ENCODE measurements around the gene KAT2A. TPM values are rescaled to one million over a fixed set of nuclear protein-coding genes. Genes with fewer than 3 reads are reported as not detected.

The KAT2A gene
- total and polyA plus RNA-seq, 9 of the 15 experiments (the other 6 are each of a cell fraction or from before 2014, with no cell fraction given), result 1.5 to 80.4 (median 31.9) TPM

DNA sequence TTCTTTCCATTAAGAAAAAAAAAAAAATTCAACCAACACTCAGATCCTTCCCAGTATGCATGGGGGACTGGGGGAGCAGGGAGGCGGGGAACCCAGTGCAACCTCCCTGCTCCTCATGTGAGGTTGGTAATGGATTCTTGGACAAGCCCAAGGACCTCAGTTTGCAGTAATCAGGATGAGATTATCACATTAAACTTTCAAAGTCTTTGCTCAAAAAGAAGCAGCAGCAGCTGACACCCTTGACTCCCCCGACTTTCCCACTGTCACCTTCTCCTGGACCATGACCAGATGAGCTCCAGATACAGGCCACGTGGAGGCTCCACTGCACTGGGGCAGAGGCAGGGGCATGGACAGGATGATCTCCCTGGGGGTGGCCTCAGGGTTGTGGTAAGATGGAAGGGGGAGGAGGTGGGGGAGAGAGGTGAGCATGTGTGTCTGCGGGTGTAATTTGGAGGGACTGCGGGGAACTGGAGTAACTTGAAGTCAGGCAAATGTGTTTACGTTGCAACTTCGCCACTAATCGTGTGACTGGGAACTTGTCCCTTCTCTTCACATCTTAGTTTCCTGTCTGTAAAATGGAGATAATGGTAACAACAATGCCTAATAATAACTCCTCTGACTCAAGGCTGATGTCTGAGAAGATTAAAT is 42.6 kb downstream of the KAT2A start:
- intact Hi-C loops (cut with micrococcal nuclease) (no loop called here), in situ Hi-C loops (cut with MboI) (no loop called here)
- H3K27me3 ChIP-seq (ENCODE audit: control insufficient read depth in 2 of 2, insufficient read depth in 2 of 2, low read length in 2 of 2), result peaks cover 0 to 8% of the 10 kb centered on the region in 2 experiments; a peak in 1 of 5 replicates
- peak; percentile 44 to 51 (median 50) for DNase-seq (ENCODE audit: extremely low read depth in 1 of 4, low spot score in 3 of 4)
- H4K20me1 ChIP-seq (replicated peaks; ENCODE audit: control insufficient read depth, insufficient read depth, low read length), result peaks cover 4% of the 10 kb centered on the region; the same call in 1 of the 2 replicates
- ChIA-PET POLR2A (interaction anchor here (1.0 kb wide), 1 partner anchor 13 kb away, joined by 3 read pairs; no protein-coding TSS in a partner anchor), CTCF (ENCODE audit: low intra/inter-chr PET ratio) (interaction anchor here (1.4 kb wide), 1 partner anchor 22 kb away, joined by 4 read pairs; no protein-coding TSS in a partner anchor)
- peak overlapping the region; percentile 70 for H2AFZ ChIP-seq (ENCODE audit: low read depth, low read length)
- peaks cover 14 to 15% of the 10 kb centered on the region in 2 experiments for H3K4me1 ChIP-seq (replicated peaks in 1 of 2; ENCODE audit: control insufficient read depth in 2 of 2, insufficient read depth in 2 of 2, low read length in 2 of 2)
- H3K79me2 ChIP-seq (ENCODE audit: control insufficient read depth, insufficient read depth, low read length), result no peaks in the 10 kb centered on the region
- H3K9me1 ChIP-seq (ENCODE audit: control insufficient read depth, insufficient read depth, low read length), result no peaks in the 10 kb centered on the region
- ATAC-seq, result peak; percentile 59
- FAIRE-seq, result peak; percentile 64
- no peak overlapping the region for H3K4me3 ChIP-seq
- no peaks in the 10 kb centered on the region for H3K36me3 ChIP-seq (ENCODE audit: control insufficient read depth, insufficient read depth, low read length)
- H3K9me3 ChIP-seq (replicated peaks; ENCODE audit: control insufficient read depth, insufficient read depth, low read depth, low read length), result no peaks in the 10 kb centered on the region
- peak overlapping the region in 1 of 2 experiments; percentile 63; a peak in 1 of 4 replicates for H3K9ac ChIP-seq (ENCODE audit: insufficient read depth in 1 of 2, low read depth in 2 of 2, low read length in 2 of 2)
- no TSS peak for BruUV-seq (replicated peaks)
- H3K27ac ChIP-seq (ENCODE audit: extremely low read depth, low read depth, low read length), result no peak overlapping the region
- 6% methylated on average over 8 of the region's 8 CpGs for WGBS (ENCODE audit: insufficient coverage, low coverage, missing lambda C conversion rate)
- H3K4me2 ChIP-seq (ENCODE audit: insufficient read depth, low read length), result peak overlapping the region; percentile 45
- no peak for TF ChIP-seq HLTF (IDR thresholded peaks at IDR 0.05)
- TF ChIP-seq FOXK1 (CRISPR knock-in tag; IDR thresholded peaks at IDR 0.05; ENCODE audit: borderline replicate concordance), result no peak
- TF ChIP-seq MIER1 (IDR thresholded peaks at IDR 0.05; ENCODE audit: low read depth), result no peak
- no peak for TF ChIP-seq JUN (IDR thresholded peaks at IDR 0.05; ENCODE audit: borderline replicate concordance, low read depth, low read length)
- no peak for TF ChIP-seq JUN (CRISPR knock-in tag; IDR thresholded peaks at IDR 0.05; ENCODE audit: borderline replicate concordance)
- TF ChIP-seq NRF1 (conservative IDR thresholded peaks at IDR 0.05 in 1 of 2, IDR thresholded peaks at IDR 0.05 in 1 of 2), result 0 out of 4 replicates have a peak, but pooled peaks of 1 of the 2 experiments have one; percentile 28
- TF ChIP-seq ARHGAP35 (IDR thresholded peaks at IDR 0.05; ENCODE audit: partially characterized antibody), result no peak
- TF ChIP-seq RAD21 (CRISPR knock-in tag; conservative IDR thresholded peaks at IDR 0.05 in 1 of 2, IDR thresholded peaks at IDR 0.05 in 1 of 2), result peak in 1 of 2 experiments; percentile 26; a peak in 1 of 4 replicates
- TF ChIP-seq ELF2 (CRISPR knock-in tag; IDR thresholded peaks at IDR 0.05), result no peak
- no peak for TF ChIP-seq ZNF3 (CRISPR knock-in tag; IDR thresholded peaks at IDR 0.05)
- no peak for TF ChIP-seq SMAD2 (IDR thresholded peaks at IDR 0.05; ENCODE audit: low read depth, low read length)
- no peak for TF ChIP-seq MECOM (CRISPR knock-in tag; IDR thresholded peaks at IDR 0.05)
- TF ChIP-seq SNIP1 (IDR thresholded peaks at IDR 0.05; ENCODE audit: low read depth), result no peak
- TF ChIP-seq U2AF1 (optimal IDR thresholded peaks at IDR 0.05; ENCODE audit: low read depth, low read length), result no peak
- TF ChIP-seq, protein P1, sequence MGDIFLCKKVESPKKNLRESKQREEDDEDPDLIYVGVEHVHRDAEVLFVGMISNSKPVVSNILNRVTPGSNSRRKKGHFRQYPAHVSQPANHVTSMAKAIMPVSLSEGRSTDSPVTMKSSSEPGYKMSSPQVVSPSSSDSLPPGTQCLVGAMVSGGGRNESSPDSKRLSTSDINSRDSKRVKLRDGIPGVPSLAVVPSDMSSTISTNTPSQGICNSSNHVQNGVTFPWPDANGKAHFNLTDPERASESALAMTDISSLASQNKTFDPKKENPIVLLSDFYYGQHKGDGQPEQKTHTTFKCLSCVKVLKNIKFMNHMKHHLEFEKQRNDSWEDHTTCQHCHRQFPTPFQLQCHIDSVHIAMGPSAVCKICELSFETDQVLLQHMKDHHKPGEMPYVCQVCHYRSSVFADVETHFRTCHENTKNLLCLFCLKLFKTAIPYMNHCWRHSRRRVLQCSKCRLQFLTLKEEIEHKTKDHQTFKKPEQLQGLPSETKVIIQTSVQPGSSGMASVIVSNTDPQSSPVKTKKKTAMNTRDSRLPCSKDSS (IDR thresholded peaks at IDR 0.05; ENCODE audit: low read depth, partially characterized antibody), result no peak
- TF ChIP-seq ZNF274 (IDR thresholded peaks at IDR 0.05; ENCODE audit: borderline replicate concordance, low read depth, low read length), result no peak
- TF ChIP-seq ARNT (IDR thresholded peaks at IDR 0.05), result no peak
- no peak for TF ChIP-seq ZNF232 (CRISPR knock-in tag; IDR thresholded peaks at IDR 0.05)
- no peak for TF ChIP-seq POLR2A (conservative IDR thresholded peaks at IDR 0.05)
- no peak for TF ChIP-seq MED1 (CRISPR knock-in tag; IDR thresholded peaks at IDR 0.05; ENCODE audit: borderline replicate concordance)
- TF ChIP-seq POLR2G (IDR thresholded peaks at IDR 0.05; ENCODE audit: low read depth, low read length), result no peak
- no peak for TF ChIP-seq MTF1 (CRISPR knock-in tag; IDR thresholded peaks at IDR 0.05; ENCODE audit: borderline replicate concordance)
